Measurements from ENCODE around the gene NOSIP.

GRCh38 chr19:49570138-49570856, 10.1 kb downstream of the NOSIP start:
- TF ChIP-seq CTCF (IDR thresholded peaks at IDR 0.05; ENCODE audit: low read depth, low read length) (peak; percentile 98), POLR2A (IDR thresholded peaks at IDR 0.05; ENCODE audit: extremely low read depth, insufficient read length) (no peak)
